Measurements from ENCODE around the gene ZBTB2.
"Not testable (repeated sequence)": the region's sequence is repeated elsewhere in the genome, so short reads cannot be mapped to it uniquely, and the experiment has no call there.

Gene ZBTB2

GRCh38 chr6:151327101-151327500, 64.3 kb downstream of the ZBTB2 start:
- DNase-seq (ENCODE audit: low spot score), result no peak

- DNase-seq (ENCODE audit: low spot score), result no peak
Observed at GRCh38 chr6:151326116-151326825, 65.1 kb downstream of the ZBTB2 start.

GRCh38 chr6:151325075-151326050, 66.0 kb downstream of the ZBTB2 start:
- DNase-seq (ENCODE audit: low spot score), result peak; percentile 77

GRCh38 chr6:151324488-151324825, 66.9 kb downstream of the ZBTB2 start:
- no peak for DNase-seq (ENCODE audit: low spot score)

GRCh38 chr6:151323791-151324487, 67.4 kb downstream of the ZBTB2 start:
- peak; percentile 82 for DNase-seq (ENCODE audit: low spot score)

- no peak for DNase-seq (ENCODE audit: low spot score)
Observed at GRCh38 chr6:151322570-151322969, 68.8 kb downstream of the ZBTB2 start.

GRCh38 chr6:151321438-151321837, 69.9 kb downstream of the ZBTB2 start:
- DNase-seq (ENCODE audit: low spot score), result no peak

GRCh38 chr6:151320140-151320539, 71.2 kb downstream of the ZBTB2 start:
- no peak for DNase-seq (ENCODE audit: low spot score)

- no peak for DNase-seq (ENCODE audit: low spot score)
Observed at GRCh38 chr6:151317995-151318365, 73.4 kb downstream of the ZBTB2 start.

GRCh38 chr6:151317103-151317994, 74.0 kb downstream of the ZBTB2 start:
- DNase-seq (ENCODE audit: low spot score), result peak; percentile 53

GRCh38 chr6:151315661-151316060, 75.7 kb downstream of the ZBTB2 start:
- not testable (repeated sequence) for DNase-seq (ENCODE audit: low spot score)

Data from AG08396 (cell line).